GM12878 (cell line): ENCODE data around the gene ARSD. TPM values are rescaled to one million over a fixed set of nuclear protein-coding genes. Genes with fewer than 3 reads are reported as not detected.

Experiments used
- ATAC-seq: fragments of 200-7000 bp; cut with Tn5 transposase; 3 replicates; pipeline ENCODE4 v1.9.1; 2020; ENCODE audit warnings: mild to moderate bottlenecking, moderate library complexity
- BruUV-seq: library from RNA; stranded (reverse); fragments of 400-500 nt; replicated peaks from 2 replicates; lab custom pipeline; 2021; lab: Mats Ljungman, UMichigan
- CTCF ChIA-PET: fragments of 300-600 bp; sonication (Branson Sonifier 250); formaldehyde crosslinking; extraction: SDS; loops from one replicate; lab custom pipeline; 2021; ENCODE audit warnings: inconsistent platforms; lab: Yijun Ruan, JAX
- POLR2A ChIA-PET: fragments of 350-600 bp; formaldehyde crosslinking; extraction: SDS; loops from one replicate; lab custom pipeline; 2021; ENCODE audit warnings: inconsistent platforms; lab: Charles Lee
- RAD21 ChIA-PET: fragments of 300-600 bp; sonication (Branson Sonifier 250); formaldehyde crosslinking; loops from one replicate; lab custom pipeline; 2023; ENCODE audit warnings: antibody characterized with exemption; ENCODE audit not compliant: unreplicated experiment; lab: Charles Lee
- SMC1A ChIA-PET: fragments of 300-600 bp; sonication (Branson Sonifier 250); formaldehyde crosslinking; loops from one replicate; lab custom pipeline; 2023; ENCODE audit not compliant: unreplicated experiment, uncharacterized antibody; lab: Charles Lee
- DNase-seq: peaks from one replicate; pipeline ENCODE4 v3.0.0-alpha.2; 2011; ENCODE audit warnings: low read depth, low spot score
- FAIRE-seq: peaks from 3 replicates; lab custom pipeline; 2011; peaks lifted over from hg19 to GRCh38; lab: Jason Lieb, UNC
- H2AFZ ChIP-seq: 2 replicates; pipeline ENCODE4 v1.6.0; 2011; ENCODE audit warnings: low read depth, low read length, control low read depth; ENCODE audit not compliant: control insufficient read depth
- H3K27ac ChIP-seq: 2 replicates; pipeline ENCODE4 v1.5.1; 2011; ENCODE audit warnings: control low read depth; ENCODE audit not compliant: control insufficient read depth, insufficient read depth
- H3K27me3 ChIP-seq, 2 experiments: replicated peaks in 1 of 2; 2 replicates each; pipeline versions ENCODE4 v1.6.0 to v1.6.1; 2011; ENCODE audit warnings: low read length in 1 of 2; ENCODE audit not compliant: control insufficient read depth in 2 of 2, insufficient read depth in 2 of 2
- H3K36me3 ChIP-seq, 2 experiments: 2 replicates each; pipeline ENCODE4 v1.5.1; 2011; ENCODE audit warnings: low read length in 1 of 2; ENCODE audit not compliant: control insufficient read depth in 2 of 2, insufficient read depth in 2 of 2
- H3K4me1 ChIP-seq: 2 replicates; pipeline ENCODE4 v1.6.1; 2011; ENCODE audit warnings: mild to moderate bottlenecking, low read length, moderate library complexity, mixed read lengths; ENCODE audit not compliant: control insufficient read depth, insufficient read depth
- H3K4me2 ChIP-seq: 2 replicates; pipeline ENCODE4 v1.6.0; 2011; ENCODE audit warnings: control low read depth; ENCODE audit not compliant: control insufficient read depth, insufficient read depth
- H3K4me3 ChIP-seq: fragments of 200-600 bp; sonication (generic); 2 replicates; pipeline ENCODE4 v1.5.1; 2016
- H3K79me2 ChIP-seq: 2 replicates; pipeline ENCODE4 v1.6.0; 2011; ENCODE audit warnings: low read length; ENCODE audit not compliant: control insufficient read depth, insufficient read depth
- H3K9ac ChIP-seq: 2 replicates; pipeline ENCODE4 v1.8.0; 2011; ENCODE audit warnings: low read length, control low read depth, mixed read lengths; ENCODE audit not compliant: control insufficient read depth, insufficient read depth
- H3K9me3 ChIP-seq: replicated peaks from 3 replicates; pipeline ENCODE4 v1.5.1; 2011; ENCODE audit warnings: mild to moderate bottlenecking, low read length; ENCODE audit not compliant: control insufficient read depth, insufficient read depth
- H4K20me1 ChIP-seq: 2 replicates; pipeline ENCODE4 v1.6.0; 2011; ENCODE audit not compliant: control insufficient read depth, insufficient read depth
- ASH2L ChIP-seq: fragments of 300-600, 200-600 bp; sonication (generic); IDR thresholded peaks from 2 replicates; pipeline ENCODE4 v1.6.1; 2017; ENCODE audit warnings: low read depth, mild to moderate bottlenecking, borderline replicate concordance
- CBFB ChIP-seq: IDR thresholded peaks from 2 replicates; pipeline ENCODE4 v1.6.1; 2016; ENCODE audit warnings: antibody characterized with exemption, low read depth
- DPF2 ChIP-seq: fragments of 450-650 bp; IDR thresholded peaks from 2 replicates; pipeline ENCODE4 v1.6.1; 2017; ENCODE audit warnings: mild to moderate bottlenecking
- E2F4 ChIP-seq: IDR thresholded peaks from 2 replicates; pipeline ENCODE4 v1.6.1; 2012; ENCODE audit warnings: low read depth, low read length, improper control_type of control experiment
- EGR1 ChIP-seq, 2 experiments: IDR thresholded peaks; 1 replicate in 1 of 2; 2 replicates in 1 of 2; pipeline ENCODE4 v1.6.1; 2011 to 2012; ENCODE audit warnings: low read depth in 2 of 2, low read length in 2 of 2, borderline replicate concordance in 1 of 2, mild to moderate bottlenecking in 1 of 2, moderate library complexity in 1 of 2
- RAD21 ChIP-seq: IDR thresholded peaks from 2 replicates; pipeline ENCODE4 v1.6.1; 2011; ENCODE audit warnings: mild to moderate bottlenecking, low read depth, low read length, moderate library complexity; ENCODE audit not compliant: insufficient read depth
- ZNF384 ChIP-seq: IDR thresholded peaks from 2 replicates; pipeline ENCODE4 v1.6.1; 2012; ENCODE audit warnings: low read depth, mild to moderate bottlenecking, low read length, improper control_type of control experiment, borderline replicate concordance
- WGBS: methylation state at CpG from one replicate; pipeline ENCODE4 v1.1.6; 2016; ENCODE audit warnings: low lambda C conversion rate; ENCODE audit not compliant: insufficient replicate concordance, insufficient coverage; ENCODE audit errors: missing lambda C conversion rate; 5-methylcytosine and 5-hydroxymethylcytosine counted together
- in situ Hi-C: fragments of 300-500 bp; cut with MboI; formaldehyde crosslinking; loops from 9 replicates; pipeline ENCODE4 v1.14.3; 2018; ENCODE audit warnings: mixed read lengths
- intact Hi-C: fragments of 100-400 bp; cut with micrococcal nuclease; formaldehyde crosslinking; loops from one replicate; pipeline ENCODE4 v1.14.2; 2022; ENCODE audit not compliant: unreplicated experiment
- polyA plus RNA-seq, 11 experiments: library from polyadenylated mRNA; depleted of rRNA in 4 of 11; unstranded in 6 of 11; stranded (reverse) in 5 of 11; fragments of >200 nt; fragmentation: Nextera tagmentation in 4 of 11; fragmentation: Illumina TruSeq in 1 of 11; extraction: Ambion mirVana in 4 of 11; extraction: Trizol in 1 of 11; gene quantifications; 1 replicate in 1 of 11; 2 replicates in 10 of 11; pipeline versions ENCODE4 v1.2.1 to v1.2.3, GENCODE V29; 2011 to 2016; ENCODE audit warnings: inconsistent platforms in 2 of 11, missing spikeins in 2 of 11, low read depth in 1 of 11
- total RNA-seq, 4 experiments: library from RNA; depleted of rRNA in 3 of 4; stranded (reverse); fragments of >200 nt in 3 of 4; fragmentation: Illumina TruSeq in 1 of 4; extraction: Trizol in 1 of 4; gene quantifications; 2 replicates each; pipeline versions ENCODE4 v1.2.1 to v1.2.3, GENCODE V29; 2013 to 2021
- TF ChIP-seq, protein P1 (sequence below): fragments of 450-650 bp; IDR thresholded peaks from 2 replicates; pipeline ENCODE4 v1.6.1; 2014; ENCODE audit warnings: mild to moderate bottlenecking

ARSD gene
- total and polyA plus RNA-seq, 10 of the 15 experiments (the other 5 are each of a cell fraction or from before 2014, with no cell fraction given) = 0.05 to 1.5 (median 0.43) TPM

- ATAC-seq (no peak), FAIRE-seq (no peak), DNase-seq (no peak)
- H3K4me2 ChIP-seq = no peak overlapping the region
- no peak overlapping the region for H3K9ac ChIP-seq
- H3K79me2 ChIP-seq = no peaks in the 10 kb centered on the region
- 45% methylated on average over 12 of the region's 12 CpGs for WGBS
- H3K36me3 ChIP-seq = no peaks in the 10 kb centered on the region
- in situ Hi-C loops (no loop called here), intact Hi-C loops (no loop called here)
- RAD21 ChIA-PET = no interaction called here
- H3K4me1 ChIP-seq = no peaks in the 10 kb centered on the region
- no peaks in the 10 kb centered on the region for H3K9me3 ChIP-seq
- SMC1A ChIA-PET = no interaction called here
- H2AFZ ChIP-seq = no peak overlapping the region
- H4K20me1 ChIP-seq = no peaks in the 10 kb centered on the region
- POLR2A ChIA-PET = no interaction called here
- CTCF ChIA-PET = no interaction called here
- TF ChIP-seq CBFB (no peak), RAD21 (no peak), EGR1 (IDR thresholded peaks at IDR 0.05; ENCODE audit: borderline replicate concordance in 1 of 2, low read depth in 2 of 2, low read length in 2 of 2) (no peak), ZNF384 (no peak)
- TF ChIP-seq, protein P1, sequence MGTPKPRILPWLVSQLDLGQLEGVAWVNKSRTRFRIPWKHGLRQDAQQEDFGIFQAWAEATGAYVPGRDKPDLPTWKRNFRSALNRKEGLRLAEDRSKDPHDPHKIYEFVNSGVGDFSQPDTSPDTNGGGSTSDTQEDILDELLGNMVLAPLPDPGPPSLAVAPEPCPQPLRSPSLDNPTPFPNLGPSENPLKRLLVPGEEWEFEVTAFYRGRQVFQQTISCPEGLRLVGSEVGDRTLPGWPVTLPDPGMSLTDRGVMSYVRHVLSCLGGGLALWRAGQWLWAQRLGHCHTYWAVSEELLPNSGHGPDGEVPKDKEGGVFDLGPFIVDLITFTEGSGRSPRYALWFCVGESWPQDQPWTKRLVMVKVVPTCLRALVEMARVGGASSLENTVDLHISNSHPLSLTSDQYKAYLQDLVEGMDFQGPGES = no peak
- BruUV-seq = no TSS peak
- H3K27me3 ChIP-seq = no peaks in the 10 kb centered on the region
- no peak overlapping the region for H3K27ac ChIP-seq
- H3K4me3 ChIP-seq = no peak overlapping the region
These were observed 31.8 kb downstream of the ARSD start for GRCh38 chrX:2897311-2897689.

- Histone ChIP-seq H3K27me3 (no peaks in the 10 kb centered on the region), H4K20me1 (no peaks in the 10 kb centered on the region), H3K9ac (no peak overlapping the region), H2AFZ (no peak overlapping the region), H3K36me3 (no peaks in the 10 kb centered on the region), H3K4me1 (no peaks in the 10 kb centered on the region), H3K27ac (no peak overlapping the region), H3K4me2 (no peak overlapping the region), H3K4me3 (no peak overlapping the region), H3K79me2 (no peaks in the 10 kb centered on the region), H3K9me3 (no peaks in the 10 kb centered on the region)
- ChIA-PET POLR2A (no interaction called here), CTCF (no interaction called here), SMC1A (no interaction called here), RAD21 (no interaction called here)
- in situ Hi-C loops = no loop called here
- no TSS peak for BruUV-seq
- 59% methylated on average over 9 of the region's 9 CpGs for WGBS
- FAIRE-seq (no peak), DNase-seq (no peak), ATAC-seq (no peak)
- intact Hi-C loops = no loop called here
- no peak for TF ChIP-seq ASH2L
- no peak for TF ChIP-seq E2F4
- TF ChIP-seq DPF2 = no peak
These were observed 34.2 kb downstream of the ARSD start for GRCh38 chrX:2894885-2895292.
